OCI-LY1 (cell line): ENCODE measurements around the gene SCN4B.

Experiments
- H2AFZ ChIP-seq: fragments of 200-600 bp; sonication (generic), shearing (Covaris generic); 2 replicates; pipeline ENCODE4 v1.6.0; 2014; ENCODE audit warnings: antibody characterized with exemption, mild to moderate bottlenecking, low read length
- H3F3A ChIP-seq: fragments of 200-600 bp; sonication (generic), shearing (Covaris generic); 2 replicates; pipeline ENCODE4 v1.6.0; 2014; ENCODE audit warnings: mild to moderate bottlenecking, antibody characterized with exemption, low read length, moderate library complexity; ENCODE audit not compliant: insufficient read depth
- H3K27ac ChIP-seq: fragments of 200-600 bp; sonication (generic); 2 replicates; pipeline ENCODE4 v1.5.1; 2014; ENCODE audit warnings: low read length, mixed run types, mild to moderate bottlenecking, low read depth; ENCODE audit not compliant: poor library complexity, severe bottlenecking
- H3K27me3 ChIP-seq: fragments of 200-600 bp; sonication (generic); 2 replicates; pipeline ENCODE4 v1.6.0; 2014; ENCODE audit warnings: antibody characterized with exemption, mild to moderate bottlenecking, low read length, moderate library complexity; ENCODE audit not compliant: insufficient read depth
- H3K36me3 ChIP-seq: fragments of 200-600 bp; sonication (generic); 2 replicates; pipeline ENCODE4 v1.6.1; 2014; ENCODE audit warnings: mild to moderate bottlenecking, antibody characterized with exemption, low read length, moderate library complexity, mixed read lengths; ENCODE audit not compliant: insufficient read depth
- H3K4me1 ChIP-seq: fragments of 200-600 bp; sonication (generic); 2 replicates; pipeline ENCODE4 v1.5.1; 2014; ENCODE audit warnings: mild to moderate bottlenecking, low read length, moderate library complexity; ENCODE audit not compliant: insufficient read depth, severe bottlenecking
- H3K4me2 ChIP-seq: fragments of 200-600 bp; sonication (generic), shearing (Covaris generic); 2 replicates; pipeline ENCODE4 v1.6.1; 2014; ENCODE audit warnings: low read length
- H3K4me3 ChIP-seq: fragments of 200-600 bp; sonication (generic); 2 replicates; pipeline ENCODE4 v1.5.1; 2014; ENCODE audit warnings: low read length, low read depth, mild to moderate bottlenecking, mixed read lengths; ENCODE audit not compliant: poor library complexity, severe bottlenecking
- H3K79me2 ChIP-seq: fragments of 200-600 bp; shearing (Covaris generic); 2 replicates; pipeline ENCODE4 v1.6.1; 2016; ENCODE audit warnings: mixed run types, low read length, mixed read lengths; ENCODE audit not compliant: insufficient read depth
- H3K9ac ChIP-seq: fragments of 200-600 bp; sonication (generic), shearing (Covaris generic); 2 replicates; pipeline ENCODE4 v1.6.1; 2014; ENCODE audit warnings: mild to moderate bottlenecking, low read length, mixed read lengths
- H3K9me2 ChIP-seq: fragments of 200-600 bp; sonication (generic), shearing (Covaris generic); 2 replicates; pipeline ENCODE4 v1.6.1; 2014; ENCODE audit warnings: low read depth, mild to moderate bottlenecking, low read length, mixed read lengths
- H3K9me3 ChIP-seq: fragments of 200-600 bp; shearing (Covaris generic); 2 replicates; pipeline ENCODE4 v1.6.1; 2014; ENCODE audit warnings: low read length, mixed read lengths
- H4K20me1 ChIP-seq: fragments of 200-600 bp; sonication (generic), shearing (Covaris generic); 2 replicates; pipeline ENCODE4 v1.6.0; 2016; ENCODE audit warnings: mild to moderate bottlenecking, low read length; ENCODE audit not compliant: insufficient read depth
- CTCF ChIP-seq: fragments of 200-600 bp; sonication (generic), shearing (Covaris generic); IDR thresholded peaks from 2 replicates; pipeline ENCODE4 v1.5.1; 2017; ENCODE audit warnings: mild to moderate bottlenecking, antibody characterized with exemption, low read length, moderate library complexity, mixed read lengths
- EZH2 ChIP-seq: fragments of 200-600 bp; sonication (generic), shearing (Covaris generic); IDR thresholded peaks from 2 replicates; pipeline ENCODE4 v1.8.0; 2017; ENCODE audit warnings: borderline replicate concordance, mixed run types, mild to moderate bottlenecking, antibody characterized with exemption, low read length, moderate library complexity, mixed read lengths

The SCN4B gene

GRCh38 chr11:118164885-118165284, 12.3 kb upstream of the SCN4B start:
- Histone ChIP-seq H3K9me3 (no peaks in the 10 kb centered on the region), H3K79me2 (no peaks in the 10 kb centered on the region), H3K4me3 (no peak overlapping the region), H3K9ac (no peak overlapping the region), H3F3A (no peaks in the 10 kb centered on the region), H3K4me1 (no peaks in the 10 kb centered on the region), H4K20me1 (no peaks in the 10 kb centered on the region), H3K27me3 (no peaks in the 10 kb centered on the region), H3K9me2 (no peaks in the 10 kb centered on the region), H3K4me2 (no peak overlapping the region), H3K27ac (no peak overlapping the region), H2AFZ (no peak overlapping the region), H3K36me3 (no peaks in the 10 kb centered on the region)
- TF ChIP-seq EZH2 = no peak
- TF ChIP-seq CTCF = no peak

DNA sequence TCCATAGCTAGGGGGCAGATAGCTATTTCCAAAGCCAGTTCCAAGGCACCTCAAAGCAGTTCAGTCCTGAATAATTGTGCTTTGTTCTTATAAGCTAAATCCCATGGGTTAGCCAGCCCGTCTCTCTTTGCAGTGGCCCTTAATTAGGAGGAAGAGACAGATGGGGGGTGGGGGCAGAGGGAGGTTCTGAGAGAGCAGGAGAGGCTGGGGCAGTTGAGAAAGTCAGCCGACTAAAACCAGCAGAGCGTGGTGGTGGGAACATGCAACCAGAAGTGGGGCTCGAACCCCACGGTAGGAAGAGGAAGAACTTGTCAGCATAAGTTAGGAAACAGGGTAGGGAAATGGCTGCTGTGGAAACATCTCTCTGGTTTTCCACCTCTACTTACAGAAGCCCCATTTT, 10.9 kb upstream of the SCN4B start:
- Histone ChIP-seq H2AFZ (no peak overlapping the region), H3K4me1 (no peaks in the 10 kb centered on the region), H3K4me2 (no peak overlapping the region), H3K27ac (no peak overlapping the region), H4K20me1 (no peaks in the 10 kb centered on the region), H3K9ac (no peak overlapping the region), H3F3A (no peaks in the 10 kb centered on the region), H3K79me2 (no peaks in the 10 kb centered on the region), H3K4me3 (no peak overlapping the region), H3K9me3 (no peaks in the 10 kb centered on the region), H3K36me3 (no peaks in the 10 kb centered on the region), H3K27me3 (no peaks in the 10 kb centered on the region), H3K9me2 (no peaks in the 10 kb centered on the region)
- no peak for TF ChIP-seq EZH2
- TF ChIP-seq CTCF = no peak

DNA sequence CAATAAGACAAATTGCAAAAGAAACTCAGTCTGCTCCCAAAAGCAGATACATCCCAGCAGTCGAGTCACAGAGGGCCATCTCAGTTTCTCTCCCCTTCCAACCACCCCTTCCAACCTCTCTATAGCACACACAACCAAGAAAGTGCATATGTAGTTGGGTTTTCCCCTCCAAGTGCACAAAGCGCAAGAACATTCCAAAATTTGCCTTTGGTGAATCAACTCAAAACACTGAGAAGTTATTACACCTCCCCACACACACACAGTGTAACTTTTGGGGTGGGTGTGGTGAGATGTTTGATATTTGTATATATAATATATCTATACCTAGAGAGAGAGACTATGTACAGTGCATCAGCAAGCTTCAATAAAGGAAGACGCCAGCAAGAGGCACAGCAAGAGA, 10.2 kb upstream of the SCN4B start:
- TF ChIP-seq EZH2 (no peak), CTCF (no peak)

More for the DNA sequence above, 10.2 kb upstream of the SCN4B start:
- Histone ChIP-seq H3K27ac (no peak overlapping the region), H3K27me3 (no peaks in the 10 kb centered on the region), H3K4me1 (no peaks in the 10 kb centered on the region), H3K36me3 (no peaks in the 10 kb centered on the region), H3K9ac (no peak overlapping the region), H3K9me2 (no peaks in the 10 kb centered on the region), H3K4me3 (no peak overlapping the region), H3K79me2 (no peaks in the 10 kb centered on the region), H2AFZ (no peak overlapping the region), H4K20me1 (no peaks in the 10 kb centered on the region), H3K4me2 (no peak overlapping the region), H3F3A (no peaks in the 10 kb centered on the region), H3K9me3 (no peaks in the 10 kb centered on the region)
